ENCODE measurements around the gene PAK3.

The PAK3 gene

GRCh38 chrX:111095974-111096895 lies at the start of gene PAK3:
Gene PAK3 (plus strand): TSS chrX:111096191. CDS start chrX:111123104, 26,913 bp downstream.
- peak in 34 of 56 donors; percentile 1 to 68 (median 14) for DNase-seq

- DNase-seq: no peak
These were observed 48.4 kb upstream of the PAK3 start for GRCh38 chrX:111047575-111047974.

- DNase-seq: no peak
These were observed 43.5 kb upstream of the PAK3 start for GRCh38 chrX:111052478-111052877.

GRCh38 chrX:111071542-111072277 lies 24.3 kb upstream of the PAK3 start:
- no peak for DNase-seq

DNA sequence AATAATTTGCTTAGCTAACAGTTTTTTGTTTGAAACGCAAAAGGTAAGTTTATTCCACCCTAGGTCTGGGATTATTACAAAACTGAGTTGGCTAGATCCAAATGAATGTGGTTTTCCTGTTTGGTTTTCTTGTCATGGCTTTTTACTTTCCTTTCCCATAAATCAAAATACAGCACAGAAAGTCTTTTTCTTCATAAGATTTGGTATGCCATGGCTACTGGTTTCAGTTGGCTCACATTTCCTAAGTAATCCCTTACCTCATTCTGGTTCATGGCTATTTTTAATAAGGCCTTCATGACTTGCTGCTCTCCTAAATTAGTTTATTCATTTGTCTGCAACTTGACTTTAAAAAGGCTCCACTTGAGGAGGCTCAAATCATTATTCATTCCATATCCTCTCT lies 12.9 kb upstream of the PAK3 start:
- DNase-seq: no peak

- no peak for DNase-seq
These were observed 9.4 kb upstream of the PAK3 start for GRCh38 chrX:111086591-111087006.

DNA sequence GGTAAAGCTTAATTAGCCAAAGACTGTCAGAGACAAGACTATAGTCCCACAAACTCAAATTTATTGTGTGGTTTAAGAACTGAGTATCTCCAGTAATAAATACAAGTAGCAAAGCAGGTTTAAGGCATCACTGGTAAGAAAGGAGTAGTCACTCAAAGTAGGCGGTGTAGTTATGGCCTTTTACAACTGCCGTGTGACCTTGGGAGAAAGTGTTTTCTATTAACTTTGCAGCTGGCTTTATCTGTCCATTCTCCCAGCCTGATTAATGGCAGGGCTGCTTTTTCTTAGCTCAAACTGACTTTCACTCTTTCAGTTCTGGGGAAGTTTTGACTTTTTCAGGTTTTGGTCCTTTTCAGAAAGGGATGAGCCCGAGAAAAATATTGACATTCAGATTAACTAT lies 7.4 kb upstream of the PAK3 start:
- no peak for DNase-seq

- DNase-seq: peak in 1 of 56 donors; percentile 0
These were observed 5.5 kb upstream of the PAK3 start for GRCh38 chrX:111090458-111090857.

GRCh38 chrX:111098874-111099273 lies 2.9 kb downstream of the PAK3 start:
- peak in 18 of 56 donors; percentile 0 to 48 (median 12) for DNase-seq

- peak in 2 of 56 donors; percentile 1 to 5 for DNase-seq
These were observed 4.2 kb downstream of the PAK3 start for GRCh38 chrX:111100191-111100590.

- no peak for DNase-seq
These were observed 5.6 kb downstream of the PAK3 start for GRCh38 chrX:111101580-111101979.

- no peak for DNase-seq
These were observed 6.6 kb downstream of the PAK3 start for GRCh38 chrX:111102636-111103035.

- DNase-seq: no peak
These were observed 7.3 kb downstream of the PAK3 start for GRCh38 chrX:111103246-111103645.

DNA sequence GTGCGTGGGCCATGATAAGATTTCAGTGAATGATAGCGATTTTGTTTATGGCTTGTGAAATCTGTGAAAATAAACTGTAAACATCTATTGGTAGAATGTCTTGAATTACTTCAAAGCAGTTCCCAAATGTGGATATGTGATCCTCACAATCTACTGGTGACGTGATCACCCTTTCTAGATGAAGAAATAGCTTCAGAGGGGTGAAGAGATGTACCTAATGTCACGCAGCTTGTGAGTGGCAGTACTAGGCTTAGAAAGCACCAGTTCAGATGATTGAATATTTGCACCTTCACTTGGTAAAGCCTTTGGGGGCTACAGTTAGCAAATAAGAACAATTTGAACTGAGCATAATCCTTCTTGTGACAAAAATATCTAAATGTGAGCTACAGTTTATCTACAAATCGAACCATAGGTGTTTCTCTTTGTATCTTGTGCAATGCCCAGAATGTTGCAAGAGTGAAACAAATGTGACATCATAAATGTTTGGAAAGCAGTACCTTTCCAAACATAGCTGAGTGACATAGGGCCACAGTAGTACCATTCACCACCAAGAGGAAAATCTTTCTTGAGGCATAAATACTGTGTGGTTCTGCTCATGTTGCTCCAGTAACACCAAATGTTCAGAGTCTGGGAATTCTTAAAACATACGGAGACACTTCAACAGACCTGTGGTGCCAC lies 14.2 kb downstream of the PAK3 start:
- no peak for DNase-seq

DNA sequence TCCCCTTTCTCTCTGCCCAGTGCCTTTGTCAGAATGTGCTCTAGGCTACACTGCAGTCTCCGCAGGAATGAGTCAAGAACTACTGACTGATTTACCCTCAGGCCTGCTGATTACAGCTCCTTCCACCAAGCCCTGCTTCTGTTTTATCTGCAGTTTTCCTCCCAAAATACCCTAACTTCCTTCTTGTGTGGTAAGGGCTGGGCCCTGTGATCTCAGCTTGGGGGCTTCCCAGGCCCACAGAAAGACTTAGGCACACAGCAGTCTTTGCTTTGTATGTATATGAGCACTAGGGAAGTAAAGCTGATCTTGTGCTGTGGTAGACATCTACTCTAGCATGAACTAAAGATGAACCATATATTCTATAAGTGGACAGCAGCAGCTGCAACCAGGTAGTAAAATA lies 18.8 kb downstream of the PAK3 start:
- DNase-seq: no peak

DNA sequence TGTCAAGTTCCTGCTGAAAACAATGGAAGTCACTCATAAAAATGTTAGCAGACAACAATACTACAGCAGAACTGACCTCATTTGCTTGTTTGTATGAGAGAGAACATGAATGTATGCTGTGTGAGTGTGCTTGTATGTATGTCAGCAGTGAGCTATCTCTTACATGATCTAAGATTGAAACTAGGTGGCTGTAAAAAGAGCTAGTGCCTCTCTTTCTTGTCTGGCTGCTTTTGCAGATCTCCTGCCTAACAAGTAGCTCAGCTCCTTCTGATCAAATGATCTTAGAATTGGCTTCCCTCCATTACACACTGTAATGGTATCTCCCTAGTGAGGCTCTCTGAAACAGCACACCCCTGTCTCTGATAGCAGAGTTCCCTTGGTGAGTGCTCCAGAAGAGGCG lies 20.7 kb downstream of the PAK3 start:
- DNase-seq: no peak

DNA sequence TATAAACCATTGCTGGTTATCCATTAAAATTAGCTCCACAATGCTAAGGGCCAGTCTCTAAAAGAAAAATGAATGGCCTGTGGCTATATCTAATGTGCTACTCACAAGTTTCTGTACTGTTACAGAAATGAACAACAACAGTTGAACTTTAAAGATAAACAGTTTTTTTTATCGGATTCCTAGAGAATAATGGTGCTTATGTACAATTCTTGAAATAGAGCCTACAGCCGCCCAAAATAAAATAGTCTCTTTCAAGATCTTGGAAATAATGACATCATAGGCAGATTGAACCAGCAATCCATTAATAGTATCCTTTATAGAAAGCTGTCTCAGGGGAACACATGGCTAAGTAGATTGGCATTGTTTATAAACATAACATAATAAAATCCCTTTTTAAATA lies 23.4 kb downstream of the PAK3 start:
- no peak for DNase-seq

DNA sequence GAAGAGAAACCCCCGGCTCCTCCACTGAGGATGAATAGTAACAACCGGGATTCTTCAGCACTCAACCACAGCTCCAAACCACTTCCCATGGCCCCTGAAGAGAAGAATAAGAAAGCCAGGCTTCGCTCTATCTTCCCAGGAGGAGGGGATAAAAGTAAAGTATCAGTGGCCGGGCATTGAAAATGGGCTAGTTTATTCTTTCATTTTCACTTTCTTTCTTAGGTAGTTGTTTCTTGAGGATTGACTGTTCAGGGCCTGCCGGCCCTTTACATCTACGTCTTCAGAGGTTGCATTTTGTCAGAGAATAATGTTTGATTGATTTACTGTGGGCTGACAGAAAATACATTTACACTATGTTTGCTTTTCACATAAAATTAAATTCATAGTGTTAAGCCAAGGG lies 27.1 kb downstream of the PAK3 start:
- DNase-seq: no peak

- DNase-seq: no peak
These were observed 27.7 kb downstream of the PAK3 start for GRCh38 chrX:111123606-111124179.

- DNase-seq: no peak
These were observed 28.4 kb downstream of the PAK3 start for GRCh38 chrX:111124418-111124817.

GRCh38 chrX:111127038-111127437 lies 31.0 kb downstream of the PAK3 start:
- no peak for DNase-seq

DNA sequence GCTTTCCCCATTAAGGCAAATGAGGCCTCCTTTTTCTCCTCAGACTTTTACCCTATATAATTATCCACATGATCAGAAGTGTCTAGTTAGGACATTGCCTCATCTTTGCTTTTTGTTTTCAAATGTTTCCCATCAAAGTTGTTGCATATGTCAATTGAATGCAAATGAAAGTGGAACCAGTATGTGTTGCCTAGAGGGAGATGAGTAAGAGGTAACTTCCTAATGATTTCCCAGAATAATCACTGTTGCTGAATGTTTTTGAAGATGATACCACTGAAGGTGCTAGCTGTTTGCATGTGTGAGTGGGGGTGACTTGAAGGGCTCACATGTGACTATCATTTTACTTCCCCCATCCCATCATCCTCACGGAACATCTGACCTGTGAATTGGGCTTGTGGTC lies 33.9 kb downstream of the PAK3 start:
- no peak for DNase-seq

All from amygdala (tissue), 56 donors.